ENCODE measurements around the gene CXCR4.

GRCh38 chr2:136115183-136115761 lies 2.7 kb downstream of the CXCR4 start:
- no peak for TF ChIP-seq KLF16 (IDR thresholded peaks at IDR 0.05)
- no peak for TF ChIP-seq SMC3 (conservative IDR thresholded peaks at IDR 0.05; ENCODE audit: insufficient read depth, low read depth, low read length)
- TF ChIP-seq THRA (IDR thresholded peaks at IDR 0.05), result no peak
- TF ChIP-seq, protein P1, sequence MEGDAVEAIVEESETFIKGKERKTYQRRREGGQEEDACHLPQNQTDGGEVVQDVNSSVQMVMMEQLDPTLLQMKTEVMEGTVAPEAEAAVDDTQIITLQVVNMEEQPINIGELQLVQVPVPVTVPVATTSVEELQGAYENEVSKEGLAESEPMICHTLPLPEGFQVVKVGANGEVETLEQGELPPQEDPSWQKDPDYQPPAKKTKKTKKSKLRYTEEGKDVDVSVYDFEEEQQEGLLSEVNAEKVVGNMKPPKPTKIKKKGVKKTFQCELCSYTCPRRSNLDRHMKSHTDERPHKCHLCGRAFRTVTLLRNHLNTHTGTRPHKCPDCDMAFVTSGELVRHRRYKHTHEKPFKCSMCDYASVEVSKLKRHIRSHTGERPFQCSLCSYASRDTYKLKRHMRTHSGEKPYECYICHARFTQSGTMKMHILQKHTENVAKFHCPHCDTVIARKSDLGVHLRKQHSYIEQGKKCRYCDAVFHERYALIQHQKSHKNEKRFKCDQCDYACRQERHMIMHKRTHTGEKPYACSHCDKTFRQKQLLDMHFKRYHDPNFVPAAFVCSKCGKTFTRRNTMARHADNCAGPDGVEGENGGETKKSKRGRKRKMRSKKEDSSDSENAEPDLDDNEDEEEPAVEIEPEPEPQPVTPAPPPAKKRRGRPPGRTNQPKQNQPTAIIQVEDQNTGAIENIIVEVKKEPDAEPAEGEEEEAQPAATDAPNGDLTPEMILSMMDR (IDR thresholded peaks at IDR 0.05 in 2 of 3, conservative IDR thresholded peaks at IDR 0.05 in 1 of 3; ENCODE audit: insufficient read depth in 2 of 3, low read depth in 1 of 3, low read length in 3 of 3), result no peak
- TF ChIP-seq, protein P2, sequence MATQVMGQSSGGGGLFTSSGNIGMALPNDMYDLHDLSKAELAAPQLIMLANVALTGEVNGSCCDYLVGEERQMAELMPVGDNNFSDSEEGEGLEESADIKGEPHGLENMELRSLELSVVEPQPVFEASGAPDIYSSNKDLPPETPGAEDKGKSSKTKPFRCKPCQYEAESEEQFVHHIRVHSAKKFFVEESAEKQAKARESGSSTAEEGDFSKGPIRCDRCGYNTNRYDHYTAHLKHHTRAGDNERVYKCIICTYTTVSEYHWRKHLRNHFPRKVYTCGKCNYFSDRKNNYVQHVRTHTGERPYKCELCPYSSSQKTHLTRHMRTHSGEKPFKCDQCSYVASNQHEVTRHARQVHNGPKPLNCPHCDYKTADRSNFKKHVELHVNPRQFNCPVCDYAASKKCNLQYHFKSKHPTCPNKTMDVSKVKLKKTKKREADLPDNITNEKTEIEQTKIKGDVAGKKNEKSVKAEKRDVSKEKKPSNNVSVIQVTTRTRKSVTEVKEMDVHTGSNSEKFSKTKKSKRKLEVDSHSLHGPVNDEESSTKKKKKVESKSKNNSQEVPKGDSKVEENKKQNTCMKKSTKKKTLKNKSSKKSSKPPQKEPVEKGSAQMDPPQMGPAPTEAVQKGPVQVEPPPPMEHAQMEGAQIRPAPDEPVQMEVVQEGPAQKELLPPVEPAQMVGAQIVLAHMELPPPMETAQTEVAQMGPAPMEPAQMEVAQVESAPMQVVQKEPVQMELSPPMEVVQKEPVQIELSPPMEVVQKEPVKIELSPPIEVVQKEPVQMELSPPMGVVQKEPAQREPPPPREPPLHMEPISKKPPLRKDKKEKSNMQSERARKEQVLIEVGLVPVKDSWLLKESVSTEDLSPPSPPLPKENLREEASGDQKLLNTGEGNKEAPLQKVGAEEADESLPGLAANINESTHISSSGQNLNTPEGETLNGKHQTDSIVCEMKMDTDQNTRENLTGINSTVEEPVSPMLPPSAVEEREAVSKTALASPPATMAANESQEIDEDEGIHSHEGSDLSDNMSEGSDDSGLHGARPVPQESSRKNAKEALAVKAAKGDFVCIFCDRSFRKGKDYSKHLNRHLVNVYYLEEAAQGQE (IDR thresholded peaks at IDR 0.05; ENCODE audit: borderline replicate concordance), result no peak
- TF ChIP-seq, protein P2 (CRISPR knock-in tag; IDR thresholded peaks at IDR 0.05; ENCODE audit: low read depth), result no peak

Data from K562 (cell line).